HCT116 (cell line): ENCODE results near the gene GUCA2B. TPM values are rescaled to one million over a fixed set of nuclear protein-coding genes. Genes with fewer than 3 reads are reported as not detected.

Experiments used
- ATAC-seq: fragments of 200-7000 bp; cut with Tn5 transposase; 2 replicates; pipeline ENCODE4 v1.9.1; 2020; ENCODE audit warnings: mild to moderate bottlenecking, moderate library complexity
- BruUV-seq: library from RNA; stranded (reverse); fragments of 400-500 nt; replicated peaks from 2 replicates; lab custom pipeline; 2021; lab: Mats Ljungman, UMichigan
- CTCF ChIA-PET: fragments of 300-600 bp; sonication (Branson Sonifier 250); formaldehyde crosslinking; loops from one replicate; lab custom pipeline; 2021; ENCODE audit warnings: antibody characterized with exemption; lab: Charles Lee
- POLR2A ChIA-PET: fragments of 300-600, 350-600 bp; sonication (Branson Sonifier 250); formaldehyde crosslinking; loops from one replicate; lab custom pipeline; 2021; ENCODE audit warnings: antibody characterized with exemption; lab: Charles Lee
- RAD21 ChIA-PET, 2 experiments: fragments of 300-600 bp; sonication (Branson Sonifier 250); formaldehyde crosslinking; loops; one replicate each; lab custom pipeline; 2023; ENCODE audit warnings: low total read pairs in 2 of 2; ENCODE audit not compliant: uncharacterized antibody in 2 of 2, unreplicated experiment in 2 of 2, low non-redundant PET in 1 of 2; lab: Charles Lee
- DNase-seq: peaks from one replicate; pipeline ENCODE4 v3.0.0-alpha.2; 2010; ENCODE audit warnings: low read depth, low spot score
- H2AFZ ChIP-seq: fragments of 200-600 bp; shearing (Covaris generic), sonication (generic); 2 replicates; pipeline ENCODE4 v1.6.1; 2017; ENCODE audit warnings: low read depth, mixed run types, mixed read lengths, antibody characterized with exemption, low read length; ENCODE audit not compliant: poor library complexity, severe bottlenecking
- H3K27ac ChIP-seq: 2 replicates; pipeline ENCODE4 v1.5.1; 2012; ENCODE audit warnings: low read depth, low read length
- H3K27me3 ChIP-seq: fragments of 200-600 bp; sonication (generic); 2 replicates; pipeline ENCODE4 v1.6.1; 2016; ENCODE audit warnings: mixed run types, low read length, mixed read lengths; ENCODE audit not compliant: insufficient read depth
- H3K36me3 ChIP-seq, 2 experiments: fragments of 200-500 bp in 1 of 2; fragments of 200-600 bp in 1 of 2; sonication (Bioruptor generic) in 1 of 2; sonication (generic) in 1 of 2; 2 replicates each; pipeline versions ENCODE4 v1.5.1 to v1.6.1; 2014 to 2016; ENCODE audit warnings: low read length in 2 of 2, inconsistent platforms in 1 of 2, mixed read lengths in 1 of 2, mixed run types in 1 of 2; ENCODE audit not compliant: insufficient read depth in 2 of 2, control insufficient read depth in 1 of 2
- H3K4me1 ChIP-seq, 2 experiments: fragments of 200-600 bp in 1 of 2; sonication (generic) in 1 of 2; 2 replicates each; pipeline versions ENCODE4 v1.5.1 to v1.6.1; 2012 to 2017; ENCODE audit warnings: low read length in 2 of 2, inconsistent platforms in 1 of 2, mild to moderate bottlenecking in 1 of 2, mixed read lengths in 1 of 2, mixed run types in 1 of 2, moderate library complexity in 1 of 2; ENCODE audit not compliant: insufficient read depth in 2 of 2, control insufficient read depth in 1 of 2
- H3K4me2 ChIP-seq: fragments of 200-600 bp; sonication (generic); 2 replicates; pipeline ENCODE4 v1.6.1; 2017; ENCODE audit warnings: mixed run types, low read length, mixed read lengths
- H3K4me3 ChIP-seq, 2 experiments: fragments of 200-600 bp in 1 of 2; sonication (generic) in 1 of 2; replicated peaks in 1 of 2; 2 replicates each; pipeline ENCODE4 v1.5.1; 2011 to 2016; ENCODE audit warnings: low read length in 2 of 2, control low read depth in 1 of 2, low read depth in 1 of 2, mild to moderate bottlenecking in 1 of 2, mixed read lengths in 1 of 2, mixed run types in 1 of 2
- H3K79me2 ChIP-seq: fragments of 200-600 bp; sonication (generic); 2 replicates; pipeline ENCODE4 v1.6.1; 2017; ENCODE audit warnings: mild to moderate bottlenecking, mixed run types, low read length, moderate library complexity, mixed read lengths; ENCODE audit not compliant: insufficient read depth
- H3K9ac ChIP-seq: fragments of 200-600 bp; sonication (generic); 2 replicates; pipeline ENCODE4 v1.6.1; 2016; ENCODE audit warnings: low read length, mixed read lengths
- H3K9me2 ChIP-seq: fragments of 200-600 bp; sonication (generic), shearing (Covaris generic); 2 replicates; pipeline ENCODE4 v1.6.1; 2017; ENCODE audit warnings: mixed run types, mild to moderate bottlenecking, moderate library complexity; ENCODE audit not compliant: insufficient read depth
- H3K9me3 ChIP-seq, 2 experiments: fragments of 200-500 bp in 1 of 2; fragments of 200-600 bp in 1 of 2; sonication (Bioruptor generic) in 1 of 2; sonication (generic) in 1 of 2; 2 replicates each; pipeline ENCODE4 v1.6.1; 2014 to 2017; ENCODE audit warnings: low read length in 2 of 2, mixed read lengths in 2 of 2, inconsistent platforms in 1 of 2, low read depth in 1 of 2, mild to moderate bottlenecking in 1 of 2, mixed run types in 1 of 2, moderate library complexity in 1 of 2; ENCODE audit not compliant: control insufficient read depth in 1 of 2, insufficient read depth in 1 of 2
- H4K20me1 ChIP-seq: fragments of 200-600 bp; sonication (generic), shearing (Covaris generic); 2 replicates; pipeline ENCODE4 v1.6.1; 2017; ENCODE audit warnings: mixed run types, mild to moderate bottlenecking, moderate library complexity; ENCODE audit not compliant: insufficient read depth
- CTCF ChIP-seq, 3 experiments: fragments of 200-600 bp in 1 of 3; sonication (generic) in 1 of 3; IDR thresholded peaks in 2 of 3; conservative IDR thresholded peaks in 1 of 3; 2 replicates each; pipeline ENCODE4 v1.5.1; 2012 to 2017; ENCODE audit warnings: low read depth in 2 of 3, low read length in 2 of 3, antibody characterized with exemption in 1 of 3, borderline replicate concordance in 1 of 3, control low read depth in 1 of 3, mild to moderate bottlenecking in 1 of 3, mixed read lengths in 1 of 3, mixed run types in 1 of 3, moderate library complexity in 1 of 3; ENCODE audit not compliant: insufficient read depth in 1 of 3
- EZH2 ChIP-seq: fragments of 200-600 bp; sonication (generic); IDR thresholded peaks from 2 replicates; pipeline ENCODE4 v1.6.1; 2017; ENCODE audit warnings: antibody characterized with exemption, mixed run types
- EZH2phosphoT487 ChIP-seq: fragments of 200-600 bp; IDR thresholded peaks from 2 replicates; pipeline ENCODE4 v1.6.1; 2018; ENCODE audit warnings: antibody characterized with exemption, borderline replicate concordance
- FOSL1 ChIP-seq: IDR thresholded peaks from 2 replicates; pipeline ENCODE4 v1.6.1; 2012; ENCODE audit warnings: low read depth
- JUND ChIP-seq: IDR thresholded peaks from 2 replicates; pipeline ENCODE4 v1.6.1; 2012
- MAX ChIP-seq: IDR thresholded peaks from 2 replicates; pipeline ENCODE4 v1.6.1; 2012
- POLR2A ChIP-seq: IDR thresholded peaks from 2 replicates; pipeline ENCODE4 v1.7.0; 2011; ENCODE audit warnings: borderline replicate concordance; ENCODE audit not compliant: insufficient read depth, insufficient read length; ENCODE audit errors: extremely low read depth
- POLR2AphosphoS5 ChIP-seq: IDR thresholded peaks from 2 replicates; pipeline ENCODE4 v1.6.1; 2011; ENCODE audit warnings: mild to moderate bottlenecking, low read depth, low read length, moderate library complexity
- RAD21 ChIP-seq: IDR thresholded peaks from 2 replicates; pipeline ENCODE4 v1.6.1; 2012; ENCODE audit warnings: low read depth, mild to moderate bottlenecking
- REST ChIP-seq: IDR thresholded peaks from 2 replicates; pipeline ENCODE4 v1.6.1; 2012; ENCODE audit warnings: low read depth
- SIN3A ChIP-seq: IDR thresholded peaks from 2 replicates; pipeline ENCODE4 v1.6.1; 2012; ENCODE audit warnings: low read depth
- SRF ChIP-seq: IDR thresholded peaks from 2 replicates; pipeline ENCODE4 v1.6.1; 2012; ENCODE audit warnings: low read depth
- ZBTB33 ChIP-seq: IDR thresholded peaks from 2 replicates; pipeline ENCODE4 v1.6.1; 2011; ENCODE audit warnings: mild to moderate bottlenecking, low read length, moderate library complexity; ENCODE audit not compliant: insufficient replicate concordance; ENCODE audit errors: extremely low read depth
- intact Hi-C: fragments of 100-400 bp; cut with micrococcal nuclease; formaldehyde crosslinking; loops from 2 replicates; pipeline ENCODE4 v1.10.0; 2022
- total RNA-seq: library from RNA; stranded (reverse); gene quantifications from one replicate; pipeline ENCODE4 v1.2.1, GENCODE V29; 2021; ENCODE audit not compliant: unreplicated experiment

The GUCA2B gene
- total RNA-seq, 1 experiment from 2014 or later: not detected

- TF ChIP-seq EZH2phosphoT487 (no peak), SRF (no peak), MAX (no peak), RAD21 (no peak), JUND (no peak)
These were observed 43.6 kb upstream of the GUCA2B start (continued) for GRCh38 chr1:42109600-42109999.

- Histone ChIP-seq H3K9ac (no peak overlapping the region), H3K79me2 (no peaks in the 10 kb centered on the region), H3K9me2 (no peaks in the 10 kb centered on the region), H2AFZ (no peak overlapping the region), H4K20me1 (no peaks in the 10 kb centered on the region), H3K36me3 (no peaks in the 10 kb centered on the region), H3K4me1 (no peaks in the 10 kb centered on the region)
- ATAC-seq (no peak), DNase-seq (no peak)
- intact Hi-C loops: no loop called here
- POLR2A ChIA-PET: no interaction called here
- BruUV-seq: no TSS peak
- TF ChIP-seq CTCF (IDR thresholded peaks at IDR 0.05 in 2 of 3, conservative IDR thresholded peaks at IDR 0.05 in 1 of 3; ENCODE audit: borderline replicate concordance in 1 of 3, insufficient read depth in 1 of 3, low read depth in 2 of 3, low read length in 2 of 3): no peak
- TF ChIP-seq ZBTB33: no peak
- no peak for TF ChIP-seq REST
- TF ChIP-seq JUND: no peak
- TF ChIP-seq EZH2: no peak
- no peak for TF ChIP-seq POLR2A
- no peak for TF ChIP-seq POLR2AphosphoS5
- TF ChIP-seq FOSL1: no peak
- TF ChIP-seq SIN3A: no peak
- TF ChIP-seq, all 23 proteins: peak for 0
- H3K4me2 ChIP-seq: no peak overlapping the region
- no peaks in the 10 kb centered on the region for H3K27me3 ChIP-seq
- H3K27ac ChIP-seq: no peak overlapping the region
- ChIA-PET RAD21 (no interaction called here), CTCF (no interaction called here)
- no peaks in the 10 kb centered on the region for H3K9me3 ChIP-seq
- no peak overlapping the region for H3K4me3 ChIP-seq
These were observed 39.0 kb upstream of the GUCA2B start for GRCh38 chr1:42114229-42114628.
